CD4-positive, alpha-beta T cell treated with Interleukin-17A for 4 hours (primary cell): ENCODE results near the gene TMEM184B.
A peak's percentile ranks its signal among the peaks of the same experiment; 100 is the strongest.

Experiments
- DNase-seq: peaks from one replicate; pipeline ENCODE4 v3.0.0-alpha.2; 2020; ENCODE audit warnings: mixed read lengths

TMEM184B gene

DNA sequence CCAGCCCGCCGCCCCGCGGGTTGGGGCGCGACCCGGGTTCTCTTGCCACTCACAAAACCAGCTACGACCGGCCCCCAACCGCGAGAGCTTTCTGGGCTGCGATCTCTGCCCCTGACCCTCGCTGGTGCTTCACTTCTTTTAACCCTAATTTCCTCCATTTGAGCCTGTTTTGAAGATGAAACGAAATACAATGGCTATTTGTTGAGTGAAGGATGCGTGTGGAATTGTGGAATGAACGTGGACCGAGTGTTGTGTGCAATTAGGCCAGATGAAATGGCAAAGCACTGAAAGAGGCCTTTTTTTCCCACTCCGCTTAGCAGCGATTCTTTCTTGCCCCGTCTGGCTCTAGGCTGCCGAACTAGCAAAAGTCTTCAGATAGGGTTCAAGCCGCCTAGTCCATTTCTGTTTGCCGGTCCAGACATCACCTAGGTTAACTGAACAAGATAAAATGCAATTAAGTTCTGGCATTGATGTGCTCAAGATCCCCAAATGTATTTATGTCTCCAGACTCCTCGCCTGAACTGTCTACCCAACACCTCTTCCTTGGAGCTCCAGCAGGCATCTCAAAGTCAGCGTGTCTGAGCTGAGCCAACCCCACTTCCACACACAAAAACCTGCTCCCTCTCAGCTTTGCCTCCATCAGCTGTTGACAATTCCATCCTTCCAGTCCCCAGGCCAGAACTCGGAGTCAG lies 471 bp upstream of the TMEM184B start:
- peak; percentile 18 for DNase-seq

DNA sequence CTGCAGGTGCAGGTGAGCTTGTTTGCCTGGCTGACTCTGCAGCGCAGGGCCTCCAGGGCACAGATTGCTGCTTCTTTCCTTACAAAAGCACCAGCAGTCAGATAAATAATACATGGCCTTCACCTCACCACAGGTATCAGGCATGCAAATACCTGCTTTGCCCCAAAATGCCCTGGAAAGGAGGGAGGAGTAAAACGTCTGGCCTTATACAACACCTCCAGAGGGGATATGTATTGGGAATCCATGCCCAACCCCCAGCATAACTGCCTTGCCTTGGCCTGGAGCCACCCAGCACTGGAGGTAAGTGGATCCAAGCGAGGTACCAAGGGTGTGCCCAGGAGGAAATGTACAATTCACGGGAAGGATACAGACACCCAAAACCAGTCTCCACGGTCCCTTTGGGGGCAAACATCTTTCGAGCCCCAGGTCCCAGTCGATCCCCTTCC lies 860 bp downstream of the TMEM184B start:
- peak; percentile 17 for DNase-seq

- DNase-seq, result no peak
Measured at GRCh38 chr22:38271101-38271500, 1.7 kb downstream of the TMEM184B start.

- no peak for DNase-seq
Measured at GRCh38 chr22:38270091-38270992, 2.5 kb downstream of the TMEM184B start.

- no peak for DNase-seq
Measured at GRCh38 chr22:38269466-38269865, 3.3 kb downstream of the TMEM184B start.

DNA sequence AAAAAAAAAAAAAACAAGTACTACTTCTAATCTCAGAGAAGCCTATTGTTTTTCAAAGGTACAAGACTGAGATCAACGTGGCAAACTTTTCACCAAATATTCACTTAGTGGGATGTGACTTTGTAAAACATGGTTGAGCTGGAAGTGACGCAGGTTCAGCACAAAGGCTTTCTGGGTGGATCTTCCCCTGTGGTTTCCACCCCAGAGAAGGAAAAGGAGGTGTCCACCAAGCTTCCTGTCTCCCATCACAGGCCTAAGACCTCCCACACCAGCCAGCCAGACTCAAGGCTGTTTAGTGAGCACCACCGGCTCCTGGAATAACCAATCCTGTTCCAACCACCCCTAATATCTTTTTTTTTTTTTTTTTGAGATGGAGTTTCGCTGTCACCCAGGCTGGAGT lies 5.7 kb downstream of the TMEM184B start:
- peak; percentile 59 for DNase-seq

- no peak for DNase-seq
Measured at GRCh38 chr22:38266120-38266519, 6.7 kb downstream of the TMEM184B start.

GRCh38 chr22:38264322-38264843 lies 8.4 kb downstream of the TMEM184B start:
- no peak for DNase-seq

GRCh38 chr22:38262051-38262795 lies 10.6 kb downstream of the TMEM184B start:
- peak; percentile 54 for DNase-seq

DNA sequence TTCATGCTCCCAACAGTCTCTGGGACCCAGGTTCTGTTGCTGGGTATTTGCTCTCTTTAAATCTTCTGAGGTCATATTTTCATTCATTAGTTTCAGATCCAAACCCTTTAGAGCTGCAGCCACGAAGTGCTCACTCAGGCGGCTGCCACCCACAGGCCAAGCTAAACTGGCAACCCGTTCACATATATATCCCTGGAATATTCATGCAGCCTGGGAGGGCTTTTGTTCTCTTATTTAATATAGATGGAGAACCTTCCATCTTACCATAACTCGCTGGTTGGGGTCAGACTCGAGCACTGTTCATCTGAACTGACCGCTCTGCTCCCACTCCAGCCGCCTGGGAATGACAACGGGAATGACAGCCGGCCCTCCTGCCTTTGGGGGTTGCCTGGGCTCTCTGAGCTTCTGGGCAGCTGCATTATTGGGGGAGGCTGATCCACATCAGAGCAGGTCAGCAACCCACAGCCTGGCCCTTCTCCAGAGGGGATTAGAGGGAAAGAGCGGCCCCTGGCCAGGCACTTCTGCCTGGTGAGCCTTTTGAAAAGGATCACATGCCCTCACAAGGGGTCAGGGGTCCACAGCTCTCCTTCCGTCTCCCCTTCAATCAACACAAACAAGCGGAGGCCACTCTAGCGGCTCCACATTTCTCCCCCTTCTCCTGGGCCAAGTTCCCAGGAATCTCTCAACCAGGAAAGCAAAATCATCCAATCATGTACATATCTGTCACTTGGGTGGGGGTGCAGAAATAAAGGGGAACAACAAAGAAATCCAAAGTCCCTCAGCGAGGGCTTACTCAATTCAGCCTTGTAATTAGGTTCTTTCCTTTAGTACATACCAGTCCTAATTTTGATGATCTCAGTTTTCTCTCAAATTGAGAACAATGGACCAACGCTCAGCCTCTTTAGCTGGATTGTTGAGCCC lies 11.8 kb downstream of the TMEM184B start:
- DNase-seq, result no peak

DNA sequence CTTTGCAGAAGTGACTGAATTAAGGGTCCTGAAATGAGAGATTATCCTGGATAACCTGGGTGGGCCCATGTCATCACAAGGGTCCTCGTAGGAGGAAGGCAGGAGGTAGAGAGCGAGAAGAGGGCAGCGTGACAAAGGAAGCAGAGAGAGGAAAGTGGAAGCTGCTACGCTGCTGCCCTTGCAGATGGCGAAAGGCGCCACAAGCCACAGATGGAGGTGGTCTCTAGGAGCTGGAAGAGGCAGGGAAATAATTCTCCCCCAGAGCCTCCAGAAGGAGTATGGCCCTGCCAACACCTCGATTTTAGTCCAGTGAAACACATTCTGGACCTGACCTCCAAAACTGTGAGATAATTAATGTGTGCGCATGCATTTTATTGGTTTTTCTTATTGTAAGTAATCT lies 13.4 kb downstream of the TMEM184B start:
- DNase-seq, result no peak

DNA sequence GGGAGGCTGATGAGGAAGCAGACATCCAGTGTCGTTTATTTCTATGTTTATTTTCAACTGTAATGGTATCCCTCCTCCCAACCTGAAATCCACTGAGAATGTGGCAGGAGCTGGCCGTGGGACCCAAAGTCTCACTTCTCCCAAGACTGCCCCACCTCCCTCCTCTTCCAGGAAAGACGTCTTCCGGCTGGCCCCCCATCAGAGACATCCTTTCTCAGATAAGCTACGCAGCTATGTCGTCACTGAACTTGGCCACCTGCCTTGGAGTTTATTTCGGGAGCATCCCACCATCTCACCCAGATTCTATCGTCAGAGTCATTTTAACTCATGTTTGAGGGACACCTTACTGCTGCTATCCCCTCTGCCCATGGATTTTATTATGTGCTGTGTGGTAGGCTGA lies 13.9 kb downstream of the TMEM184B start:
- no peak for DNase-seq

GRCh38 chr22:38257650-38258250 lies 15.1 kb downstream of the TMEM184B start:
- no peak for DNase-seq

DNA sequence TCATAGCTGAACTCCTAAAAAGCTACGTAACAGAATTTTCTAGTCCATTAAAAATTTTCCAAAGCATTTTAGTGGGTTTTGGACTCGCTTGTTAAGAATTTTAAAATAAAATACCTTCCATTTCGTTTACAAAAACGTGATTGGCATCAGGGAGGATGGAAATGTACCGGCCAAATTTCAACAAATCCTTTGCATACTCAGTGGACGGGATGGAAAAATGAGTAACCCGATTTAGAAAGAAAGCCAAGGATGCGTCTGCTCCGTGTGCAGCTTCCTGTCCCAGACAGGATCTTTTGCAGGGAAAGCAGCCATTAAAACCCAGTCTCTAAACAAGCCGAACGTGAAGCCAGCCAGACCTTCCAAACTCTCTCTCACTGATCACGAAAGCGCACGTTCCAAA lies 15.6 kb downstream of the TMEM184B start:
- no peak for DNase-seq

- no peak for DNase-seq
Measured at GRCh38 chr22:38255697-38256096, 17.1 kb downstream of the TMEM184B start.

DNA sequence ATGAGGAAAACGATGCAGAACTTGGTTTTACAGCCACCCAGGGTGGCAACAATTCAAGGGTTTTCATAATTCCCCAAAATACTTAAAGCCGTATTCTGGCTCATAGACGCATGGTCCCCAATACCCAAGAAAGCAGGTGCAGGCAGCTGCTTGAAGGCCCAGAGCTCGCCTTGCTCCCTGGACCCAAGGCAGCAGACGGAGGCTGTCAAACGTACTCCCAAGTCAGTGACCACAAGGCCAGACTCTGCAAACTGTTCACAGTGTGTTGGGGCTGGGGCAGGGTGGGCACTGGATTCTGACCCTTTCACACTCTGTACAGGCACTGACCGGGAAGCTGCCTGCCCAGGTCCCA lies 21.5 kb downstream of the TMEM184B start:
- DNase-seq, result no peak

- no peak for DNase-seq
Measured at GRCh38 chr22:38250643-38251340, 22.0 kb downstream of the TMEM184B start.

- DNase-seq, result no peak
Measured at GRCh38 chr22:38249803-38250642, 22.8 kb downstream of the TMEM184B start.

- DNase-seq, result no peak
Measured at GRCh38 chr22:38249301-38249700, 23.5 kb downstream of the TMEM184B start.

DNA sequence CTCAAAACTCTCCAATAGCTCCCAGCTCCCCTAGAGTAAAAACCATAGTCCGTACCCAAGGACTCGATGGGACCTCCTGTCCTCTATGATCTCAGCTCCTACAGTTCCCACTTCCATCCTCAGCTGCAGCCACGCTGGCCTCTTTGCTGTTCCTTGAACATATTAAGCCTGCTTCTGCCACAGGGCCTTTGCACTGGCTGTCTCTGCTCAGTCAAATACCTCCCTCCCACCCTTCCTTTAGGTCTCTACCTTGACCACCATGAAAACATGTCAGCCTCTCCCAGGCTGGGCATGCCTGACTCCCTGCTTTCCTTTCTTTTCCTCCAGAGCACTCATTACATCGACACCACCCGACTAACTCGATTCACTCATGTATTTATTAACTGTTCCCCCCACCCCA lies 24.5 kb downstream of the TMEM184B start:
- DNase-seq, result no peak
